Posterior vena cava (tissue), 2 donors: Measurements from ENCODE around the gene TEDC2. TPM values are rescaled to one million over a fixed set of nuclear protein-coding genes. Genes with fewer than 3 reads are reported as not detected.
"Not testable (repeated sequence)": the region's sequence is repeated elsewhere in the genome, so short reads cannot be mapped to it uniquely, and the experiment has no call there.

Source experiments
- DNase-seq: peaks from one replicate; pipeline ENCODE4 v3.0.0-alpha.2; 2020; ENCODE audit warnings: low spot score
- intact Hi-C, 2 donors: fragments of 100-400 bp; cut with DNase I; formaldehyde crosslinking; loops; one replicate each; pipeline versions ENCODE4 v1.14.1 to v1.14.2; 2022 to 2023
- total RNA-seq, 2 donors: library from RNA; stranded (reverse); fragmentation: NEBNext Ultra II Directional; extraction: Animal tissue kit (Norgen Biotek cat#: 25700); gene quantifications; one replicate each; pipeline ENCODE4 v1.2.1, GENCODE V29; 2021
- donor health status: DM: yes; HTN: yes; CAD: no.
- donor health status: DM: yes; HTN: yes; CAD: no.

Gene TEDC2
- total RNA-seq, 2 donors from 2014 or later: 0.86 TPM; not detected in 1

GRCh38 chr16:2473446-2473926 is 13.6 kb downstream of the TEDC2 start:
- DNase-seq: no peak
- intact Hi-C loops: no loop called here

GRCh38 chr16:2473999-2474876 is 14.3 kb downstream of the TEDC2 start:
- intact Hi-C loops: no loop called here
- DNase-seq: no peak

GRCh38 chr16:2474877-2475412 is 15.0 kb downstream of the TEDC2 start, which contains the start of gene TBC1D24:
Gene TBC1D24, plus strand, starts transcription at chr16:2475127. Its CDS starts 21,022 bp downstream, at chr16:2496149.
- intact Hi-C loops: no loop called here
- DNase-seq: peak; percentile 96

GRCh38 chr16:2475413-2476344 is 15.8 kb downstream of the TEDC2 start:
- DNase-seq: no peak
- intact Hi-C loops: no loop called here

- no peak for DNase-seq
- intact Hi-C loops: no loop called here
Observed at GRCh38 chr16:2476345-2476720, 16.4 kb downstream of the TEDC2 start.

GRCh38 chr16:2476741-2477140 is 16.8 kb downstream of the TEDC2 start:
- DNase-seq: no peak
- intact Hi-C loops: no loop called here

GRCh38 chr16:2477327-2477726 is 17.4 kb downstream of the TEDC2 start:
- DNase-seq: no peak
- intact Hi-C loops: no loop called here

GRCh38 chr16:2478279-2478678 is 18.4 kb downstream of the TEDC2 start:
- intact Hi-C loops: no loop called here
- no peak for DNase-seq

- intact Hi-C loops, DNase-seq: not testable (repeated sequence)
Observed at GRCh38 chr16:2479996-2480395, 20.1 kb downstream of the TEDC2 start.

GRCh38 chr16:2480948-2481347 is 21.0 kb downstream of the TEDC2 start:
- intact Hi-C loops: no loop called here
- DNase-seq: no peak

GRCh38 chr16:2481676-2482075 is 21.8 kb downstream of the TEDC2 start:
- intact Hi-C loops: no loop called here
- DNase-seq: no peak

GRCh38 chr16:2482249-2482648 is 22.3 kb downstream of the TEDC2 start:
- no peak for DNase-seq
- intact Hi-C loops: no loop called here

- intact Hi-C loops: no loop called here
- DNase-seq: no peak
Observed at GRCh38 chr16:2482708-2483534, 23.0 kb downstream of the TEDC2 start.

- intact Hi-C loops: no loop called here
- DNase-seq: no peak
Observed at GRCh38 chr16:2483939-2484897, 24.3 kb downstream of the TEDC2 start.

- DNase-seq: no peak
- intact Hi-C loops: no loop called here
Observed at GRCh38 chr16:2484898-2485508, 25.1 kb downstream of the TEDC2 start.

- no peak for DNase-seq
- intact Hi-C loops: no loop called here
Observed at GRCh38 chr16:2485811-2486507, 26.1 kb downstream of the TEDC2 start.
